WTC11 (cell line): ENCODE results near the gene U2AF2. TPM values are rescaled to one million over a fixed set of nuclear protein-coding genes. Genes with fewer than 3 reads are reported as not detected.

ENCODE experiments used
- ATAC-seq: fragments of 200-7000 bp; cut with Tn5 transposase; 2 replicates; pipeline ENCODE4 v1.10.0; 2021; ENCODE audit warnings: mild to moderate bottlenecking, moderate library complexity
- CTCF ChIA-PET: fragments of 300-600 bp; sonication (Branson Sonifier 250); formaldehyde crosslinking; loops from one replicate; lab custom pipeline; 2021; ENCODE audit warnings: antibody characterized with exemption; lab: Charles Lee
- POLR2A ChIA-PET: fragments of 350-600 bp; sonication (Branson Sonifier 250); formaldehyde crosslinking; loops from one replicate; lab custom pipeline; 2021; ENCODE audit warnings: antibody characterized with exemption; lab: Charles Lee
- DNase-seq: peaks from one replicate; pipeline ENCODE4 v3.0.0; 2021; ENCODE audit warnings: low spot score
- H3K27ac Mint-ChIP-seq: 2 replicates; pipeline ENCODE4 v1.8.0; 2021; ENCODE audit warnings: mixed read lengths
- H3K27me3 Mint-ChIP-seq: 2 replicates; pipeline ENCODE4 v1.8.0; 2021; ENCODE audit warnings: low read depth, mild to moderate bottlenecking, moderate library complexity, mixed read lengths
- H3K36me3 Mint-ChIP-seq: 2 replicates; pipeline ENCODE4 v1.8.0; 2021; ENCODE audit warnings: mixed read lengths
- H3K4me1 Mint-ChIP-seq: 2 replicates; pipeline ENCODE4 v1.8.0; 2022; ENCODE audit warnings: mixed read lengths
- H3K4me3 Mint-ChIP-seq: 2 replicates; pipeline ENCODE4 v1.8.0; 2021; ENCODE audit warnings: mild to moderate bottlenecking, moderate library complexity, mixed read lengths
- H3K9me3 Mint-ChIP-seq: 2 replicates; pipeline ENCODE4 v1.8.0; 2021; ENCODE audit warnings: mixed read lengths
- AFF4 ChIP-seq: sonication (generic); formaldehyde crosslinking; IDR thresholded peaks from 2 replicates; pipeline ENCODE4 v1.8.1; 2023; ENCODE audit warnings: mild to moderate bottlenecking, missing genetic modification reagents, borderline replicate concordance
- CDX4 ChIP-seq: fragments of 250-450 bp; sonication (Bioruptor Pico); IDR thresholded peaks from 2 replicates; pipeline ENCODE4 v1.9.0; 2021; ENCODE audit warnings: moderate library complexity, mild to moderate bottlenecking, inconsistent platforms, borderline replicate concordance
- CTCF ChIP-seq: fragments of 200-600 bp; IDR thresholded peaks from 2 replicates; pipeline ENCODE4 v1.8.0; 2022; ENCODE audit warnings: antibody characterized with exemption
- ERG ChIP-seq: fragments of 250-450 bp; sonication (Bioruptor Pico); IDR thresholded peaks from 2 replicates; pipeline ENCODE4 v1.8.0; 2021; ENCODE audit warnings: mild to moderate bottlenecking
- FOXK1 ChIP-seq: sonication (generic); formaldehyde crosslinking; IDR thresholded peaks from 2 replicates; pipeline ENCODE4 v1.8.0; 2022; ENCODE audit warnings: mild to moderate bottlenecking, moderate library complexity, missing genetic modification reagents
- FOXP1 ChIP-seq: sonication (generic); formaldehyde crosslinking; IDR thresholded peaks from 2 replicates; pipeline ENCODE4 v1.8.0; 2022; ENCODE audit warnings: missing genetic modification reagents, mild to moderate bottlenecking, moderate library complexity, borderline replicate concordance
- HMGXB4 ChIP-seq: sonication (generic); formaldehyde crosslinking; IDR thresholded peaks from 2 replicates; pipeline ENCODE4 v1.8.1; 2023; ENCODE audit warnings: mild to moderate bottlenecking, moderate library complexity, missing genetic modification reagents
- KAT7 ChIP-seq: sonication (generic); formaldehyde crosslinking; IDR thresholded peaks from 2 replicates; pipeline ENCODE4 v1.8.1; 2023; ENCODE audit warnings: missing genetic modification reagents, mild to moderate bottlenecking, borderline replicate concordance
- MLX ChIP-seq: sonication (generic); formaldehyde crosslinking; IDR thresholded peaks from 2 replicates; pipeline ENCODE4 v1.8.1; 2023; ENCODE audit warnings: mild to moderate bottlenecking, missing genetic modification reagents, moderate library complexity
- NFYB ChIP-seq: sonication (generic); formaldehyde crosslinking; conservative IDR thresholded peaks from 2 replicates; pipeline ENCODE4 v1.8.0; 2022; ENCODE audit warnings: low read depth, missing genetic modification reagents
- PRRX2 ChIP-seq: fragments of 250-450 bp; sonication (Bioruptor Pico); IDR thresholded peaks from 2 replicates; pipeline ENCODE4 v1.8.0; 2021; ENCODE audit warnings: mild to moderate bottlenecking
- SP1 ChIP-seq: sonication (generic); formaldehyde crosslinking; conservative IDR thresholded peaks from 2 replicates; pipeline ENCODE4 v1.8.1; 2022; ENCODE audit warnings: missing genetic modification reagents
- TCF7 ChIP-seq: sonication (generic); formaldehyde crosslinking; IDR thresholded peaks from 2 replicates; pipeline ENCODE4 v1.8.0; 2022; ENCODE audit warnings: mild to moderate bottlenecking, low read depth, missing genetic modification reagents, moderate library complexity
- USF1 ChIP-seq: sonication (generic); formaldehyde crosslinking; IDR thresholded peaks from 2 replicates; pipeline ENCODE4 v1.8.0; 2022; ENCODE audit warnings: mild to moderate bottlenecking, missing genetic modification reagents
- USF2 ChIP-seq: sonication (generic); formaldehyde crosslinking; IDR thresholded peaks from 2 replicates; pipeline ENCODE4 v1.8.1; 2023; ENCODE audit warnings: mild to moderate bottlenecking, missing genetic modification reagents, moderate library complexity
- ZNF219 ChIP-seq: sonication (generic); formaldehyde crosslinking; IDR thresholded peaks from 2 replicates; pipeline ENCODE4 v1.8.0; 2023; ENCODE audit warnings: missing genetic modification reagents, mild to moderate bottlenecking, borderline replicate concordance
- total RNA-seq: library from RNA; stranded (reverse); gene quantifications from 3 replicates; pipeline ENCODE4 v1.2.3, GENCODE V29; 2021

U2AF2 gene
- total RNA-seq, 1 experiment from 2014 or later, result 302 TPM

GRCh38 chr19:55640043-55640576, 14.7 kb upstream of the U2AF2 start (continued):
- TF ChIP-seq CTCF, result no peak
- peak; percentile 93; the same call in 1 of the 2 replicates for TF ChIP-seq TCF7
- TF ChIP-seq NFYB (CRISPR knock-in tag), result peak; percentile 35; the same call in 1 of the 2 replicates
- peak; percentile 92 for TF ChIP-seq FOXK1 (CRISPR knock-in tag)
- peak; percentile 86 for TF ChIP-seq USF1 (CRISPR knock-in tag)
- no peak for TF ChIP-seq CDX4 (CRISPR knock-in tag)
- peak; percentile 69 for TF ChIP-seq USF2 (CRISPR knock-in tag)
- no peak for TF ChIP-seq AFF4 (CRISPR knock-in tag)
- no peak for TF ChIP-seq KAT7
- TF ChIP-seq, all 79 proteins: peak for 40

GRCh38 chr19:55640577-55641425, 14.0 kb upstream of the U2AF2 start, which contains the start of gene ZNF580:
Gene ZNF580 (plus strand): TSS chr19:55641002. CDS start chr19:55642509, 1,507 bp downstream.
- ChIA-PET CTCF (interaction anchor here (0.6 to 2.1 kb wide), 8 partner anchors 12 to 1403 kb away, joined by 3 to 17 read pairs (median 5); partner anchors contain the start of genes FIZ1, U2AF2 and ZNF784), POLR2A (interaction anchor here (0.5 to 1.0 kb wide), 3 partner anchors 14 to 1440 kb away, joined by 3 to 4 read pairs (median 3); partner anchors contain the start of gene RPS9)
- Mint-ChIP-seq H3K27ac (peak within 1 kb of the TSS; percentile 92), H3K4me1 (peaks cover 28% of the 10 kb centered on the region), H3K9me3 (peaks cover 4% of the 10 kb centered on the region), H3K36me3 (peaks cover 19% of the 10 kb centered on the region), H3K27me3 (peaks cover 9% of the 10 kb centered on the region), H3K4me3 (peak within 1 kb of the TSS; percentile 89)
- ATAC-seq (peak; percentile 28), DNase-seq (peak; percentile 61)
- TF ChIP-seq FOXP1 (CRISPR knock-in tag), result peak; percentile 55; the same call in 1 of the 2 replicates
- no peak for TF ChIP-seq PRRX2
- peak; percentile 30; the same call in 1 of the 2 replicates for TF ChIP-seq FOXK1 (CRISPR knock-in tag)
- peak; percentile 45 for TF ChIP-seq SP1 (CRISPR knock-in tag)
- TF ChIP-seq ERG (CRISPR knock-in tag), result no peak
- no peak for TF ChIP-seq MLX
- TF ChIP-seq AFF4 (CRISPR knock-in tag), result no peak
- no peak for TF ChIP-seq ZNF219
- peak; percentile 27; the same call in 1 of the 2 replicates for TF ChIP-seq HMGXB4 (CRISPR knock-in tag)
